ENCODE data around the gene KCNQ1. TPM values are rescaled to one million over a fixed set of nuclear protein-coding genes. Genes with fewer than 3 reads are reported as not detected.

KCNQ1 gene
- total RNA-seq, 1 experiment from 2014 or later, result 2.3 TPM

GRCh38 chr11:2421996-2422395 lies 22.8 kb upstream of the KCNQ1 start:
- Histone ChIP-seq H3K56ac (ENCODE audit: insufficient read length, low read depth, low read length) (no peak overlapping the region), H4K8ac (replicated peaks; ENCODE audit: insufficient read length, low read depth, low read length) (no peak overlapping the region), H3K4me2 (ENCODE audit: insufficient read depth, insufficient read length, low read length) (no peak overlapping the region), H4K91ac (ENCODE audit: insufficient read length, low read depth, low read length) (no peak overlapping the region), H3K9ac (ENCODE audit: extremely low read depth, insufficient read length, low read length) (no peak overlapping the region), H2AFZ (ENCODE audit: low read length) (no peak overlapping the region), H3K14ac (ENCODE audit: insufficient read depth, low read length) (no peak overlapping the region; the same call in 1 of the 2 replicates), H3K4me1 (ENCODE audit: insufficient read depth, low read length) (no peaks in the 10 kb centered on the region), H3K79me2 (ENCODE audit: insufficient read depth, low read length) (no peaks in the 10 kb centered on the region), H3T11ph (ENCODE audit: low read length) (no peak overlapping the region), H3K79me1 (ENCODE audit: insufficient read depth, low read depth, low read length, poor library complexity, severe bottlenecking) (no peaks in the 10 kb centered on the region), H4K20me1 (ENCODE audit: control insufficient read depth, insufficient read depth, insufficient read length) (no peaks in the 10 kb centered on the region), H2BK15ac (ENCODE audit: low read depth, low read length) (no peak overlapping the region), H3K4ac (ENCODE audit: low read depth, low read length) (no peak overlapping the region), H3K27me3 (ENCODE audit: insufficient read depth, low read length) (no peaks in the 10 kb centered on the region), H3K23ac (ENCODE audit: insufficient read length, low read depth, low read length) (no peak overlapping the region), H3K9me3 (ENCODE audit: control insufficient read depth, low read depth, low read length) (no peaks in the 10 kb centered on the region), H2AK5ac (ENCODE audit: insufficient read length, low read length) (no peak overlapping the region), H3K23me2 (ENCODE audit: insufficient read length, low read depth, low read length, poor library complexity, severe bottlenecking) (no peaks in the 10 kb centered on the region), H4K5ac (ENCODE audit: insufficient read length, low read depth, low read length) (no peak overlapping the region), H3K27ac (ENCODE audit: insufficient read length, low read depth, low read length) (no peak overlapping the region), H2BK20ac (ENCODE audit: low read depth, low read length, poor library complexity, severe bottlenecking) (no peak overlapping the region), H2BK5ac (ENCODE audit: insufficient read length, low read length) (no peak overlapping the region), H2BK12ac (ENCODE audit: insufficient read length, low read depth, low read length) (no peak overlapping the region), H2BK120ac (ENCODE audit: low read depth, low read length, poor library complexity, severe bottlenecking) (no peak overlapping the region), H3K18ac (ENCODE audit: insufficient read length, low read depth, low read length) (no peak overlapping the region)
- no peaks in the 10 kb centered on the region for H3K36me3 Mint-ChIP-seq (ENCODE audit: insufficient read depth in 1 of 3, low read depth in 3 of 3)
- no peak overlapping the region for H3K27ac Mint-ChIP-seq
- H3K4me1 Mint-ChIP-seq, result no peaks in the 10 kb centered on the region; a peak in 1 of 4 replicates
- no peak overlapping the region for H3K4me3 Mint-ChIP-seq
- WGBS (ENCODE audit: extremely low coverage, insufficient read length, low lambda C conversion rate), result no CpG with 5 or more reads among the region's 17 CpGs
- no peaks in the 10 kb centered on the region; a peak in 1 of 5 replicates for H3K9me3 Mint-ChIP-seq
- peaks cover 13% of the 10 kb centered on the region for H3K27me3 Mint-ChIP-seq (ENCODE audit: low read depth)
- TF ChIP-seq CTCF (conservative IDR thresholded peaks at IDR 0.05), result no peak
- no peak for DNase-seq

Measured in H9 (cell line).